GM21423 (cell line): Measurements from ENCODE around the gene DYTN.
"Not testable (repeated sequence)": the region's sequence is repeated elsewhere in the genome, so short reads cannot be mapped to it uniquely, and the experiment has no call there.

Source experiments
- ATAC-seq: cut with Tn5 transposase; IDR thresholded peaks from one replicate; pipeline ENCODE4 v1.9.1; 2021; ENCODE audit warnings: mild to moderate bottlenecking, moderate library complexity; ENCODE audit not compliant: unreplicated experiment

The DYTN gene, protein sequence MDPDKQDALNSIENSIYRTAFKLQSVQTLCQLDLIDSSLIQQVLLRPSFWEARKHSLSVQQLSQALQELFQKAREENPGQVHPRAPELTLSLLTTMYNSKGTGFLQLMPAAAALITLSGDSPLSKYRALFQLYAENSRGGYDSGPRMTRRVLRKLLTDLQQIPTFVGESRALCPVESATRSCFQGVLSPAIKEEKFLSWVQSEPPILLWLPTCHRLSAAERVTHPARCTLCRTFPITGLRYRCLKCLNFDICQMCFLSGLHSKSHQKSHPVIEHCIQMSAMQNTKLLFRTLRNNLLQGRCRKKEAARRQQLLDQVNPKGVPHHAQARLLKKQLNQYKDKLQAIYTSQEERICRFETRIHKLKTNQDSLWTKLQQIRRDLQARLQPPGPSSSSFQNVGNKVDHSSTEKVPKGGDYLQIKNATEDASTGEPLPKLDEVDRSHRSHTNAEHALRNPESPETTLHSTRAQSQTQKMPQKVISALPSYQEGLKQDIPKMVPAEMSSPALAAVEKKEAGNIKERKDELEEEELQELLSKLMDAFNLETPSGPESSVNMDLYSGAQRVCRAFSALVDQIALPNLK

DNA sequence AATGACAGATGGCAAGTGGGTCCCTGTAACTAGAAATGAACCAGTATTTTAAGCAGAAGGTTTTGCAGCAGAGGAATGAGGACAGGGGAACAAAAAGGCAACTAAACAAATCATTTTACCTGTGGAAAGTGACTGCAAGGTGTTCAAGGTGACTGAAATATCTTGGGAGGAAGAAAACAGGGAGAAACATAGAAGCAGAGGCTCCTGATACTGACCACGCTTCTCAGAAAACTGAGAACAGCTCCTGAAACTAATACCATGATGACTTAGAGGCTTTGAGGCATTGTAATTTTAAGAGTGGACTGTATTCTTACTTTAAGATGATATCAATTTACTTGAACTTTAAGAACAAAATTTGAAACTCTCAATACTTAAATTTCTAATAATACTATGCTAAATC is at the start of gene DYTN:
DYTN (minus strand) TSS at position 101 of the 400 bp plus-strand sequence. CDS start 117 bp downstream, outside the sequence.
- ATAC-seq, result no peak

DNA sequence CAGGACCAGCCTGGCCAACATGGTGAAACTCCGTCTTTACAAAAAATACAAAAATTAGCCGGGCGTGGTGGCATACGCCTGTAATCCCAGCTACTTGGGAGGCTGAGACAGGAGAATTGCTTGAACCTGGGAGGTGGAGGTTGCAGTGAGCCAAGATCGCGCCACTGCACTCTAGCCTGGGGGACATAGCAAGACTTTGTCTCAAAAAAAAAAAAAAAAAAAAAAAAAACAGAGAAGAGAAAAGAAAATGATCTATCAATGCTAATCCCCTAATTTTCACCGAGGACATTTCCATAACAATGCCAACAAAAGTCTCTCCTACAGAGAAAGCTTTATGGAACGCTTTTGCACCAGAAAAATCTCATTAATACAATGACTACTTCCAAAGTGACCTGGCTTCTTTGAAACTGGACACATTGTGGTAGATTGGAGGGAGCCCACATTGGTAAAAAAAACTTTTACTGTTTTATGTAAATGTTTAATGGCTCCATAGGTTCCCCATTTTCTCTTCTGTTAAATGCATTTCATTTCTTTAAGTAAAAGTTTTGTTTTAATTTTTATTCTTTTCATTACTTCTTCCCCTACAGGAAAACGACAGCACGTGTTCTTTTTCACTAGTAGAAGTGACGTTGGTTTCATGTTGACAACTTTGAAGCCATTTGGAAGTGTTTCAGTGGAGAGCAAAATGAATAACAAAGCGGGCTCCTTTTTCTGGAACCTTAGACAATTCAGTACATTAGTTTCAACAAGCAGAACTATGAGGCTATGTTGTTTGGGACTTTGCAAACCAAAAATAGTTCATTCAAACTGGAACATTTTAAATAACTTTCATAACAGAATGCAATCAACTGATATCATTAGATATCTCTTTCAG is 48.1 kb upstream of the DYTN start:
- ATAC-seq, result no peak

DNA sequence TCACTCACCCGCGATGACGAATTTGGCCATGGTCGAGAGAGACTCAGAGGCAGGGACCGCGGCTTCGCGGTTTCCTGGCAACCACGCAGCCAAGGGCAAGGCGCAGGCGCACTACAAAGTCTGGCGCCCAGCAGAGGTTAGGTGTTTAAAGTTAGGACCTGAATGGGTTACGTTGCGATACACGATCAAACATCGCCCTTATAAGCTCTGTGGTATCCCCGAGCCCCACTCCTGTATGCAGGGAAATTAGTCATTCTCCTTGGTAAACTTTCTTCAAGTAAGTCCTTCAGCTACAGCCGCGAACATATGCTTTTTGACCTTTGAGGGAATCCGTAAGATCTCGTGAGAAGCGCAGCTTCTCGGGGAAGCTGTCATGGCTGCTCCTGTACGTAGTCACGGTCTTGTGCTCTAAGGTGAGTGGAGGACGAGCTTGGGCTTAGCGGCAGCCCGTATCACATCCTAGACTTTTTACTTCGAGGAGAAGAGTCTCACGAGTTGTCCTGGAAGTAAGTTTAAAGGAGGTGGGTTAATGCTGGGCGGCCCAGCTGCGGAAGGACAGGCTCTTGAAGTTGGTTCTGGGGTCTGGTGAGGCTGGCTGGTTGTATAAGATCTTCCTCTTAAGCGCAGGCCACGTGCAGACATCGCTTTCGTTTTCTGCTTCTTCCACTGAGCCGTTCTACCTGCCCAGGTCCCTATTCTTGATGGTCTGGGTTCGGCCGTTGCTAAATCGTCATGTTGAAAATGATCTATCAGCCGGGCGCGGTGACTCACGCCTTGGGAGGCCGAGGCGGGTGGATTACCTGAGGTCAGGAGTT is 47.3 kb upstream of the DYTN start, which contains the start of the genes FASTKD2 and MDH1B:
FASTKD2 (plus strand) TSS at position 365 of the 815 bp plus-strand sequence. CDS start 1,088 bp downstream, outside the sequence.
MDH1B (minus strand) TSS at position 87 of the 815 bp plus-strand sequence; CDS start at position 30, 57 bp downstream.
- ATAC-seq, result peak; percentile 93

DNA sequence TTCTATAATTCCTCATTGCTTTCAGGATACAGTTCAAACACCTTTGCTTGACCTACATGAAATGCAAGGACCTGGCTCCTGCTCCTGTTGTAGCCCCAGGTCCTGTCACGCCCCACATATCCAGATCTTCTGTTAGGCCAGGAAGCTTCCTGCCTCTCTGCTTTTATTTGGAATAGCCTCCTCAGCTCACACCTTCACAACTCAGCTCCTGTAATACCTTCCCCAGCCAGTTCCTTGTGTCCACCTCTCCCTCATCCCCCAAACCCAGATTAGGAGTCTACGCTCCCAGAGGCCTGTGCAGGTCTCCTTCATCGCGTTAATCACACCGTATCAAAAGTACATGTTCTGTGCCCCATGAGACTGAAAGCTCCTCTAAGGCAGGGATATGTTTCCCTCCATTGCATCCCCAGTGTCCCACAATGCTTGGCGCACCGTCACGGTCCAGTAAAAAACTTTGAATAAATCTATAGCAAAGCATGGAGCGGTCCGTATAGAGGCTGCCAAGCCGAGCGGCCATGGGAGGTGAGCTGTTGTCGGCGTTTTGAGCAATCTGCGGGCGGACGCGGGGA is 46.6 kb upstream of the DYTN start:
- ATAC-seq, result no peak

DNA sequence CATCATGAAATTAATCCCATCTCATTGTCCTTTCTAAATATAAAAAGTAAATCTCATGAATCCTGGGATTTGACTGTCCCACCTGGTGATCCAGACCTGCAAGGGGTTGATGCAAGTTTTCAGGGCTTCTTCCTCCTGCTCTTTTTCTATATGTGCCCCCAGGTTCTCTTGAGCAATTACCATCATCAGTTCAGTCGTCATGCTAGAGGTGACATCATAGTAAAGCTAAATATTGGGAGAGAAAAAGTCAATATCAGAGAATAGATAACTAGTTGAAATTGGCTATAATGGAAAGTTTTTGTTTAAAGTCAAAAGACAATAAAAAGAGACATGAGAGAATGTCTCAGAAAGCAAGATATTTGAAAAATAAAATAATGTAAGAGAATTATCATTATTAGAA is 38.6 kb upstream of the DYTN start:
- ATAC-seq, result no peak

DNA sequence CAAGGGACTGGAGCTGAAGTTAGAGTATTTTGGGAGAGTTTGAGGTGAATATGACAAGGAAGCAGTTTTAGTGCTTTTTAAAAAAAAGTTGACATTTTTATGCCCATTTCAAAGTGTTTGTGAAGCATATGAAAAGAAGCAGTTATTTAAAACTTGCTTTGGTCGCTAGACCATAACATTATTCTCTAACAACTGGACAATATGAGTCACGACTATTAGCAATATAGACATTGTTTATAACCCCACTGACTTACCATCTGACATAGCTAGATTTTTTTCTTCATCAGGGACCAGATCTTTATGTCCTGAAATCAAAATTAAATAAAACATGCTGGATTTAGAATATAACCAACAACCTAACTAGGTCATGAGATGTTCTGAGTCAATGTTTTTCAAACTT is 22.6 kb upstream of the DYTN start:
- no peak for ATAC-seq

DNA sequence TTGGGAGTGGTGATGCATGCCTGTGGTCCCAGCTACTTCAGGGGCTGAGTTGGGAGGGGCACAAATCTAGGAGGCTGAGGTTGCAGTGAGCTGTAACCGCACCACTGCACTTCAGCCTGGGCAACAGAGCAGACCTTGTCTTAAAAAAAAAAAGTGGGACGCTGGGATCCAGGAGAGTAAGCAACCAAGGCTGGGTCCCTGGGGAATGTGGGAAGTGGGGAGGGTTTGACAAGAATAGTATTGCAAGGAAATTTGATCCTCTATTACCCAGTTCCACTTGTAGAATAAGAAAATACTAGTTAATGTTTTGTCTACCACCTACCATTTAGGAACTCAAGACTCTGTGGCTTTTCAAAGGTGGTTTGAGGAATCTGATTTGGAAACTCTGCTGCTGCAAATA is 21.1 kb upstream of the DYTN start:
- ATAC-seq, result no peak

DNA sequence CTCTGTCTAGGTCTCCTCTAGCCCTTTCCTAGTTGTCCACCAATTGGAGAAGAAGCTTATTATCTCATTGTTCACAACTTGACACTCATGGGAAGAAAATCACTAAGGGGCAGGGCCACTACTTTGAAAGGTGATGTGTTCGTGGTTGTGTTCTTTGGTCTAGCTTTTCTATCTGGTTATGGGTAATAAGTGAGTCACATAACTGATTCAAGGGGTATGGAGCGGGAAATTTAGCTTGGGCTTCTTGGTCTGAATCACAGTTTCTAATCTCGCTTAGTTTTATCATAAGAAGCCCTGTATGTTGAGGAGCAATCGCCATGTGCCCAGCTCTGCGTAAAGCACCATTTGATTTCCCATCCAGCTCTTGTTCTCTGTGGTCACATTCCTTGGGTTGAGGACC is 18.7 kb upstream of the DYTN start:
- no peak for ATAC-seq

DNA sequence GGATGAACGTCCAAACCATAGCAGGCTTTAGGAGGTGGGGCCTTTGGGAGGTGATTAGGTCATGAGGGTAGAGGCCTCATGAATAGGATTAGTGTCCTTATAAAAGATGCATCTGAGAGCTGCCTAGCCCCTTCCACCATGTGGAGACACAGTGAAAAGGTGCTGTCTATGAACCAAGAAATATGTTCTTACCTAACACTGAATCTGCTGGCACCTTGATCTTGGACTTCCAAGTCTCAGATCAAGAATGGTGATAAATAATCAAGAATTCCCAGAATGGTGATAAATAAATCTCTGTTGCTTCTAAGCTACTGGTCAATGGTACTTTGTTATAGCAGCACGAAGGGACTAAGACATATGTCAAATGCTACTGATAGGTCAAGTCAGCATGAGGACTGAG is 15.1 kb upstream of the DYTN start:
- no peak for ATAC-seq

DNA sequence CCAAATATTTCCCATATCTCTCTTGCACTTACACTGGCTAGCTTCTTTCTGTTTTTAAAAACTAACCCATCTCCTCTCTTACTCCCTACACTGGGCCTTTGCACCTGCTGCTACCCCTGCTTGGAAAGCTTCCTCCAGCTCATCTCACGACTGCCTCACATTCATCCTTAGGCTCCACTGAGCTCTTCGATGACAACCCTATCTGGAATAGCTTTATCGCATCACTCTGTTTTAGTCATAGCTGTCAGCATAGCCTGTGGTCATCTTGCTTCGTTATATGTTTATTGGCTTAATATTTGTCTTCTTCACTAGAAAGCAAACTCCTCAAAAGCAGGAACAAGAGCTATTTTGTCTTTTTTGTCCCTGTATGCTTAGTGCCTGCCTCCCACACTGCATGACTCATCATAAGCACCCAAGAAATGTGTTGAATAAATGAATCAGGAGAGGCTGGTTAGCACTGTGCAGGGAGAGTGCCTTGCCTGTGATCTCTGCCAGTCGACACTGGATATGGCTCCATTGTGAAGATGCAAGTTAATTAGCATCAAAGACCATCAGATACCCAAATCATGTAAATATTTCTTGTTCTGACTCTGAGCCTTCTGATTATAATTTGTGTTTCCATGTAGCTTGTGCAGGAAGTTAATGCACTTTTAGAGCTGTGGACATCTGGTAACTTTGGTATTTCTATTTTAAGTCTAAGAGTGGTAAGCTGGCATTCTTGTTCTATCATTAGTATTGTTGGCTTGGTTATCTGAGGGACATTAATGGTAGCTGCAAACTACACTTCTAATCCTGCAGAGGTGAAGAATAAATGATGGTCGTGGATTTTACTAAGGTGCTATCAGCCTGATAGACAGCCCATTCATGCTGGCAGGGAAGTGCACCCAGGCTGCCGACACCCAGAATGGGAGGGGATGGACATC is 10.3 kb upstream of the DYTN start:
- no peak for ATAC-seq

DNA sequence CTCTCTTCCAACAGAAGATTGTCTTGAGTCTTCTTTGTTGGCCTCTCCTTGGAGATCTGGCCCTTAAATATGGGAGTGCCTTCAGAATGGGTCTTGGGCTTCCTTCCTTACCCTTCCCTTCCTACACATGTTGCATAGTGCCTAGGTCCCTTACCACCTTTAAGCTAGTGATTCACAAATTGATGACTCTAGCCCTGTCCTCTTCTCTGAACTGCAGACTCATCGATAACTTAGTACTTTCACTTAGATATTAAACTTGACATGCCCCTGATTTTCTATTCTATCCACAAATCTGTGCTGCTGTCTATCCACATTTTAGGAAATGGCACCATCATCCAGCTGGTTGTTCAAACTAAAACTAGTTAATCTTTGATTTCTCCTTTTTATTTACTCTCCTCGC is 9.1 kb upstream of the DYTN start:
- no peak for ATAC-seq

DNA sequence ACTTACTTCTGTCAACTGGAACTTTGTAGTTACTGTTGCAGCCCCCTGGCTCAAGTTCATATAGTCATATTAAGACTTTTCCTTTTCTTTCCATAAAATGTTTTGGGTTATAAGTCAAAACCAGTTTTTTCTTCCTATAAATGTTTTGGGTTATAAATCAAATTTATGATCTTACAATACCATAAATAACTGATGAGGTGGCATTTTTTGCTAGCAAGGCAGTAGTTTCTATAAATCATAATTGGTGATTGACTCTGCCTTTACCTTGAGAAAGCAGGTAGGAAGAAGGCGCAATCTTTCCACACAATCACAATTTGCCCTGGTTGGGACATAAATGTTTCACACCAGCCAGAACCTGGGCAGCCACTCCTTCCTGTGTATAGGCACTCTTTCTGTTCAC is 5.1 kb upstream of the DYTN start:
- no peak for ATAC-seq

DNA sequence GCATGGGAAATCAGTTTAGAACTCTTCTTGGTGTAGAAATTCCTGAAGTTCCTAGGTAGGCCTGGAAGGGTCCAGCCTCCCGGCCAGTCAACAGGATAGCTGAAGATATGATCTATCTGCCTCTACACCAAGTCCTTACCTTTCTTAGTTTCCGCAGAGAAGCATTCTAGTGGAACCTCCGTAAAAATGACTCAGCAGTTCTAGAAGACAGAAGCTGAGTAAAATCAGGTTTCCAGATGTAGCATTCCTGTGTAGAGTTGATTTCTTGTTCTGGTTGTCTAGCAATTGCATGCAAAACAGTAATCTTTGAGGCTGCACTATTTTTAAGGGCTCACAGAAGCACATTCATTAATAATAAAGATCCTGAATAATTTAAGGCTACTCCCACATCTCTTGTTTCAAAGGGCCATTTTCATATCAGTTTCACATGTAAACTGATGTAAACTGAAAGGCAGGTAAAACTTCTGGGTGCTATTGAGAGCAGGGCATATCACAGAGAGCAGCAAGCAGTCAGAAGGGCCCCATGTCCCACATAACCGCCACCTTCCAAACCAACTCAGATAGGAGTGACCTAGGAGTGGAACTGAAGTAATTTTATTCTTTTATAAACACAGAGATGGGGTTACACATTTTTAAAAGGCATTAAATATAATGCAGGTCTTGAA is 3.2 kb upstream of the DYTN start:
- ATAC-seq, result peak; percentile 86

DNA sequence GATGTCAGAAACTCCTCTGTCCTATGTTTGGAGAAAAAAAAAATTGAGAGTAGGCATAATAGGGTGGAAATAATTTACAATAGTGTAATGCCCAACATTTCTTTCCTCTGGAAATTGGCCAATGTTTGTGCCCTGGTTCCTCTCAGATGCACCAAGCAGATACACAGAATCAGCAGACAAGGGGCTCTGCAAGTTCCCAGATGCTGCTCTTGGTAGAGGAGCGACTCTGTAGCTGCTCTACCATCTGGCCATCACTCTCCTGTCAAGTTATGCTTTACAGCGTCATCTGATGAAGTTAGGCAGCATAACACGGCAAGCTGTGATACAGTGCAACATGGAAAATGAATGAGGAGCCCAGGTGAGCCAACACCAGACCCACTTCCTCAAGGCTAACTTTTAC is 1.6 kb downstream of the DYTN start:
- no peak for ATAC-seq

DNA sequence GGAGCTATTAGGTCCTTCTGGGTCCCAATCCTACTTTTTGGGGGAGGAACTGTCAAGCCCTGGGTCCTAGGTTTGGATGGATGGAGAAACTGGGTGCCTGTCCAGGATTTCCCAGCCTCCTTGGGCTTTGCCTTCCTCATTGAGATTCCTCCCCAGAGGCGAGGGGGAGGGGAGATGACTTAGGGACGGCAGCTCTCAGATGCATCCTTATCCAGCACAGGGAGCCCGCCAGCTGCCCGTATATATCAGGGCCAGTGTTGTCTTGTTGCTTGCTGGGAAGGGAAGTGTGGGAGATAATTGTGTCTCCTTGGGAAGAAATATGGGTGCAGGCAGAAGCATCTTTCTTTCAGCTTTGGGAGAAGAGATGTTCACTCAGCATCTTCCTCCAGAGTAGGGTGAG is 3.0 kb downstream of the DYTN start:
- not testable (repeated sequence) for ATAC-seq

DNA sequence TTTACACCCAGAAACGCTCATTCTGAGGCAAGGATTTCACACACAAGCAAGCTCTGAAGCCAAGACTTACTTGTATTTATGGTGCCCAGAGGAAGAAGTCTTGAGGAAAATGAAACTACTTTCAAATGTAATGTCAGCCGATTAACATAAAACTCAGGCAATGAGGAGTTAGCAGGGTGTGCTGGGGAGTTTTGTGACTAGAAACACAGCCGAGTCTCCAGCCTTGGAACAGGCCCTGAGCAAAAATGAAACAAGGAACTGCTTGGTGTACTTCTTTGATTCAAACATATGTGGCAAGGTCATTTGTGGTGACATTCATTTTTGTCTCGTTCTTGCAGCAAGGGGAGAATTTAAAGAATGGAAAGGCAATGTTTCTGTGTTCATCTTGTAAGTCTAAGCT is 4.5 kb downstream of the DYTN start:
- ATAC-seq, result peak; percentile 77

DNA sequence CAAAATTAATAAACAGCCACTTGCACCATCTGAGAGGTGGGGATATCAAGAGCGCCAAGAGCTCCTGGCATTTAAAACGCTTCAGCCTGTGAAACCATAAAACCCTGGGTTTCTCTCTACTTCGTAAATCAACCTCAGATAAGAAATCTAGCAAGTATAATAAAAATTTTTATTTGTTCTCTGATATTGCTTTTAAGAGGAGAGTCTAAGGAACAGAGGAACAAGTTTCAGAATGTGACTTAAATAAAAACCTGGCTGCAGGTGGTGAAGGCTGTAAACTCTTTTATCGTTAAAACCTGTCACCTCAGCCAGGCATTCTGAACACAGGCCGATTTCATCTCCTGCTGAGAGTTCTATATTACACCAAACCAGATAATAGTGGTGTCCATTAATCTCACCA is 9.9 kb downstream of the DYTN start:
- no peak for ATAC-seq

DNA sequence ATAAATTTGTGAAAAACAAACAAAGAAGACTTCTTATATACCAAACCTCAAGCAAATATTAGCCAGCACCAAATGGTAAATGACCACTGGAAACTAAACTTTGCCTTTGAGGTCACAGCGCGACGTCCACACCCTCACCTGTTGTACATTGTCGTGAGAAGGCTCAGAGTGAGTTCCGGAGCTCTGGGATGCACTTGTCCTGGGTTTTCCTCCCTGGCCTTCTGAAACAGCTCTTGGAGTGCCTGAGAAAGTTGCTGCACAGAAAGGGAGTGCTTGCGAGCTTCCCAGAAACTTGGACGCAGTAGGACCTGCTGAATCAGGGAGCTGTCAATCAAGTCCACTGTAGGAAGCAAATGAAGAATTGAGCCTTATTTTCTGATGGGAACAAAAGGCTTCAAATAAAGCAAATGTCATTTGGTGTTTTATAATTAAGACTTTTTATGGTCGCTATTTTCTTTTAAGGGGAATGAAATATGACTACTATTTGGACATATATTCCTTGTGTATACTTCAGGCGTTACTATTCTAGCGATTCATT is 11.0 kb downstream of the DYTN start:
- no peak for ATAC-seq
